ENCODE results near the gene UGT1A8. TPM values are rescaled to one million over a fixed set of nuclear protein-coding genes. Genes with fewer than 3 reads are reported as not detected.

Gene UGT1A8
- total and polyA plus RNA-seq, 2 of the 4 experiments (the other 2 are of a cell fraction) = not detected

GRCh38 chr2:233674314-233674713 lies 56.9 kb downstream of the UGT1A8 start:
- H3K36me3 ChIP-seq (ENCODE audit: control insufficient read depth, insufficient read depth, low read length) = no peaks in the 10 kb centered on the region
- no peak overlapping the region for H3K18ac ChIP-seq (ENCODE audit: low read depth, low read length)
- H2AFZ ChIP-seq (replicated peaks; ENCODE audit: low read length, poor library complexity) = no peak overlapping the region
- H3K9me3 ChIP-seq (ENCODE audit: control insufficient read depth, insufficient read depth, low read length) = no peaks in the 10 kb centered on the region
- H3K9me1 ChIP-seq (ENCODE audit: insufficient read depth, low read length) = no peaks in the 10 kb centered on the region
- no peak overlapping the region for H3K27ac ChIP-seq (ENCODE audit: insufficient read depth, low read length)
- dilution Hi-C loops (cut with HindIII; ENCODE audit: low sequenced_read_pairs, unreplicated experiment) (no loop called here), intact Hi-C loops (cut with micrococcal nuclease) (no loop called here), in situ Hi-C loops (cut with MboI; ENCODE audit: low sequenced_read_pairs) (no loop called here)
- no peak overlapping the region for H4K91ac ChIP-seq (ENCODE audit: insufficient read depth, low read depth, low read length)
- H3K4me3 ChIP-seq (ENCODE audit: insufficient read depth, low read depth, low read length) = no peak overlapping the region
- no peaks in the 10 kb centered on the region for H3K4me1 ChIP-seq (ENCODE audit: control insufficient read depth, insufficient read depth, low read length)
- BruUV-seq (replicated peaks) = no TSS peak
- no peak overlapping the region for H2BK15ac ChIP-seq (ENCODE audit: low read depth, low read length)
- H4K8ac ChIP-seq (ENCODE audit: low read depth in 2 of 2, low read length in 2 of 2) = no peak overlapping the region
- no peak overlapping the region for H2AK9ac ChIP-seq (replicated peaks; ENCODE audit: low read depth, low read length, poor library complexity)
- H3K27me3 ChIP-seq (ENCODE audit: control insufficient read depth, insufficient read depth, low read length) = no peaks in the 10 kb centered on the region
- no peak overlapping the region for H2BK120ac ChIP-seq (ENCODE audit: low read depth, low read length)
- H3K4me2 ChIP-seq (ENCODE audit: low read depth, low read length) = no peak overlapping the region
- TF ChIP-seq CTCF (conservative IDR thresholded peaks at IDR 0.05; ENCODE audit: low read depth, low read length) (no peak), RAD21 (IDR thresholded peaks at IDR 0.05; ENCODE audit: low read length) (no peak), SMC3 (IDR thresholded peaks at IDR 0.05; ENCODE audit: low read depth, low read length) (no peak), CEBPB (IDR thresholded peaks at IDR 0.05; ENCODE audit: low read depth, low read length) (no peak), MAZ (IDR thresholded peaks at IDR 0.05; ENCODE audit: borderline replicate concordance, low read depth, low read length) (no peak), POLR2A (IDR thresholded peaks at IDR 0.05; ENCODE audit: low read depth, low read length) (no peak), ELK1 (IDR thresholded peaks at IDR 0.05; ENCODE audit: borderline replicate concordance, low read depth, low read length) (no peak), MAFK (IDR thresholded peaks at IDR 0.05; ENCODE audit: low read depth, low read length) (no peak), NFE2L2 (IDR thresholded peaks at IDR 0.05; ENCODE audit: low read depth, low read length) (no peak)
- H3K14ac ChIP-seq (replicated peaks; ENCODE audit: low read depth, low read length) = no peak overlapping the region
- H3K56ac ChIP-seq (ENCODE audit: extremely low read depth, insufficient read depth, low read length) = no peak overlapping the region
- CTCF ChIA-PET = no interaction called here
- no peak overlapping the region for H2BK20ac ChIP-seq (ENCODE audit: low read depth, low read length)
- no peak overlapping the region for H3K4ac ChIP-seq (ENCODE audit: low read depth, low read length)
- ATAC-seq (ENCODE audit: low read depth) (no peak), DNase-seq (no peak)
- POLR2A ChIA-PET (ENCODE audit: unreplicated experiment) = no interaction called here
- H4K20me1 ChIP-seq (ENCODE audit: insufficient read depth, low read length) = no peaks in the 10 kb centered on the region
- no peak overlapping the region for H3K9ac ChIP-seq (ENCODE audit: low read depth, low read length)
- H2AK5ac ChIP-seq (ENCODE audit: low read depth, low read length) = no peak overlapping the region
- H2BK5ac ChIP-seq (ENCODE audit: low read depth, low read length, poor library complexity, severe bottlenecking) = no peak overlapping the region
- H3K79me1 ChIP-seq (ENCODE audit: low read depth in 1 of 2, low read length in 2 of 2) = no peaks in the 10 kb centered on the region
- H3K23ac ChIP-seq (ENCODE audit: low read depth, low read length) = no peak overlapping the region
- H4K5ac ChIP-seq (ENCODE audit: low read depth, low read length) = no peak overlapping the region
- WGBS, 2 experiments (ENCODE audit: extremely low coverage in 2 of 2, insufficient read length in 1 of 2) = no CpG with 5 or more reads among the region's 1 CpG

Measured in IMR-90 (cell line).